CD4-positive, alpha-beta T cell treated with Interleukin-17A for 1 hour (primary cell): Measurements from ENCODE around the gene SNTG2.
A peak's percentile ranks its signal among the peaks of the same experiment; 100 is the strongest.

Experiments
- DNase-seq: peaks from one replicate; pipeline ENCODE4 v3.0.0-alpha.2; 2020

SNTG2 gene

GRCh38 chr2:954687-955000, 4.0 kb downstream of the SNTG2 start:
- no peak for DNase-seq

- no peak for DNase-seq
These were observed 5.4 kb downstream of the SNTG2 start for GRCh38 chr2:955829-956731.

GRCh38 chr2:959457-959856, 8.8 kb downstream of the SNTG2 start:
- no peak for DNase-seq

- DNase-seq = no peak
These were observed 9.6 kb downstream of the SNTG2 start for GRCh38 chr2:960061-960736.

- DNase-seq = no peak
These were observed 11.1 kb downstream of the SNTG2 start for GRCh38 chr2:961786-962185.

- no peak for DNase-seq
These were observed 13.2 kb downstream of the SNTG2 start for GRCh38 chr2:963876-964275.

- DNase-seq = no peak
These were observed 13.9 kb downstream of the SNTG2 start for GRCh38 chr2:964562-964961.

- no peak for DNase-seq
These were observed 15.0 kb downstream of the SNTG2 start for GRCh38 chr2:965640-966147.

- no peak for DNase-seq
These were observed 22.5 kb downstream of the SNTG2 start for GRCh38 chr2:973129-973528.

GRCh38 chr2:974054-974453, 23.4 kb downstream of the SNTG2 start:
- peak; percentile 20 for DNase-seq

- no peak for DNase-seq
These were observed 23.9 kb downstream of the SNTG2 start for GRCh38 chr2:974502-974901.

- no peak for DNase-seq
These were observed 24.4 kb downstream of the SNTG2 start for GRCh38 chr2:975095-975494.

GRCh38 chr2:979069-979928, 28.6 kb downstream of the SNTG2 start:
- DNase-seq = no peak

- no peak for DNase-seq
These were observed 29.5 kb downstream of the SNTG2 start for GRCh38 chr2:980176-980575.

- DNase-seq = no peak
These were observed 30.6 kb downstream of the SNTG2 start for GRCh38 chr2:981258-981657.

- DNase-seq = no peak
These were observed 31.1 kb downstream of the SNTG2 start for GRCh38 chr2:981759-982158.

GRCh38 chr2:985317-985898, 34.8 kb downstream of the SNTG2 start:
- DNase-seq = no peak

GRCh38 chr2:987789-988188, 37.1 kb downstream of the SNTG2 start:
- DNase-seq = no peak

GRCh38 chr2:989781-990467, 39.3 kb downstream of the SNTG2 start:
- no peak for DNase-seq

GRCh38 chr2:990970-991369, 40.3 kb downstream of the SNTG2 start:
- no peak for DNase-seq

GRCh38 chr2:1002350-1002749, 51.7 kb downstream of the SNTG2 start:
- no peak for DNase-seq

- DNase-seq = no peak
These were observed 53.7 kb downstream of the SNTG2 start for GRCh38 chr2:1004398-1004797.
